HG03066 (cell line): ENCODE measurements around the gene CYP3A4.
"Not testable (repeated sequence)": the region's sequence is repeated elsewhere in the genome, so short reads cannot be mapped to it uniquely, and the experiment has no call there.

Experiments
- ATAC-seq: cut with Tn5 transposase; IDR thresholded peaks from one replicate; pipeline ENCODE4 v1.9.1; 2021; ENCODE audit warnings: low read depth; ENCODE audit not compliant: unreplicated experiment

The CYP3A4 gene

DNA sequence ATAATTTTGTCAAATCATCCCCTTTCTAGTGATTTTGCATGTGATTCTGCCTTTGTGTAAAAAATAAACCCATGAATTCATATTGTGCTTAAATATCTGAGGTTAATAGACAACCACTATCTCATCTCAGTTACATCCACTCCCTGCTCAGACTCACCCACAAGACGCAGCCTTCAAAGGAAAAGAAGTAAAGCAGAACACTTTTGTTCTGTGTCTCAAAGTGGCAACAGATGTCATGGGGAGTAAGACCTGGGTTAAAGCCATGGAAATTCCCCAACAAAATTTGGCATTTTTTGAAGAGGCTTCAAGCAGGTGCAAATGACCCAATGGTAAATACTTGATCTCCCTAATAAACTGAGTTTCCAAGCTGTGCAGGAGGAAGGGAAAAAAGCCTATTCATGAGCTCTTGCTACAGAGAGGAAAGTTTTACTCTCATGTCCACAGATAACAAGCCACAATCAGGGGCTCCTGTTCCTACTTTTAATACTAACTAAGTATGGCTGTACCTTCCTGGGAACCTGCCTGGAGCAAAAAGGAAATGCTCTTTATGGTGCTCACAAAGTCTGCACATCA, 53.7 kb downstream of the CYP3A4 start:
- ATAC-seq: no peak

DNA sequence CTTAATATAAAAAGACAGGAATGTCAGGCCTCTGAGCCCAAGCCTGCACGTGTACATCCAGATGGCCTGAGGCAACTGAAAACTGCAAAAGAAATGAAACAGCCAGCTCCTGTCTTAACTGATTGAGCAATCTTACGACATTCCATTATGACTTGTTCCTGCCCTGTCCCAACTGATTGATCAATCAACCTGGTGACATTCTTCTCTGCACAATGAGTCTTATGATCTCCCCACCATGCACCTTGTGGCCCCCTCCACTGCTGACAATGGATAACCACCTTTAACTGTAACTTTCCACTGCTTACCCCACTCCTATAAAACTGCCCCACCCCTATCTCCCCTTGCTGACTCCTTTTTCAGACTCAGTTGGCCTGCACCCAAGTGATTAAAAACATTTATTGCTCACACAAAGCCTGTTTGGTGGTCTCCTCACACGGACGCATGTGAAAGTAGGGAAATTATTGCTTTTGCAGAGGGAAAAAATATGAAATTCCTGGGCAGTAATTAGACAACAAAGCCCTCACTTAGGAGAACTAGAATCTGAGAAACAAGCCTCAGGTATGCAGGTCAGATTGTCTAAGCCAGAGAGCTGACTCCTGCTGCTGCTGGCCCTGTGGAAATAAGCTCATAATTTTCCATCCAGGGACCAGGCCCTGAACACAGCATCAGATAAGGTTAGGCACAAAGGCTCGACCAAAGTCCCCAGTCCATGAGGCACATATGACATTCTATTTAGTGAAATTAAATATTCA, 54.3 kb downstream of the CYP3A4 start:
- ATAC-seq: no peak

DNA sequence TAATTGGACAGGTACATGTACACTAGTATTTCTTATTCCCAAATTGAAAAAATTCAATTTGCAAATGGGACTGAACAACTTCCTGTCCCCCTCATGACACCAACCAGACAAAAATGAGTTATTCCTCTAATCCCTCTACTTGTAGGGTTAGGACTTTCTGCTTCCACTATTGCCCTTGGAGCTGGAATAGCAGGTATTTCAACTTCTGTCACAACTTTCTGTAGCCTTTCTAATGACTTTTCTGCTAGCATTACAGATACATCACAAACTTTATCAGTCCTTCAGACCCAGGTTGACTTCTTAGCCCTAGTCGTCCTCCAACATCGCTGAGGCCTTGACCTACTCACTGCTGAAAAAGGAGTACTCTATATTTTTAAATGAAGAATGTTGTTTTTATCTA, 55.4 kb downstream of the CYP3A4 start:
- ATAC-seq: no peak

DNA sequence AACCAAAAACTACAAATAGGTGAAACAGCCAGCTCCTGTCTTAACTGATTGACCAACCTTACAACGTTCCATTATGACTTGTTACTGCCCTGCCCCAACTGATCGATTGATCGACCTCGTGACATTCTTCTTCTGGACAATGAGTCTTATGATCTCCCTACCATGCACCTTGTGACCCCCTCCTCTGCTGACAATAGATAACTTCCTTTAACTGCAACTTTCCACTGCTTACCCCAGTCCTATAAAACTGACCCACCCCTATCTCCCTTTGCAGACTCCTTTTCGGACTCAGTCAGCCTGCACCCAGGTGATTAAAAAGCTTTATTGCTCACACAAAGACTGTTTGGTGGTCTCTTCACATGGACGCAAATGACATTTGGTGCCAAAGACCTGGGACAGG, 60.8 kb downstream of the CYP3A4 start:
- not testable (repeated sequence) for ATAC-seq

DNA sequence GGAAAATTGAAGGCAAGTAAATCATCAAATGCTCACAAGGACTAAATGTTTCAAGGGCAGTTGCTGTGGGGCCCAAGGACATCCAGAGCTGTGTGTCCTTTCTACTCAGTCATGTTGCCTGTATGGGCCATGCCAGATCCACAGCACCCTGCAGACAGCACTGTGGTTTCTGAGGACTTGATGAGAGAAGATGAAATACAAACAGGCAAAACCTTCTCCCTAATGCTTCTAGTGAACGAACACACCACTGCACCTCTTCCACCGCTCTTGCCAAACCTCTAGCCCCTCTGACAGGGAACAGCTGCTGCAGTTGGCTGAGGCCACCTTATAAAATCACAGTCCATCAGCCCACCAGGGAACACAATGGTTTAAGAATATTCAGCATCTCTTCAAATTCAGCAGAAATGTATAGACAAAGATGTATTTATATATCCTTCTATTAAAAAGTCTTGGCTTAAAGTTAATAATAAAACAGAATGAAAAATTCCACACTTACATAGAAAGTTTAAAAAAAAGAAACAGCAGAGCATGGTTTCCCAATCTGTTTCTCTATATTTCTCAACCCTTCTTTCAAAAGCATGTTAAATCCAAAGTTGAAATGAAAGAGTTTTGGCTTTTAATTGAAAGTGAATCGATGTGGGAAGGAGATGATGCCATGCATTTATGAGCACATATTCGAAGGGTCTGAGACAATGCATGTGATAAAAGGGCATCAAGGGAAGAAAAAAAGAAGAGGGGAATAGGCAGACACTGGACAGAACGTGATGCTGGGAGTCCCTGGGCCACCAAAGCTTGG, 63.0 kb downstream of the CYP3A4 start:
- ATAC-seq: no peak

DNA sequence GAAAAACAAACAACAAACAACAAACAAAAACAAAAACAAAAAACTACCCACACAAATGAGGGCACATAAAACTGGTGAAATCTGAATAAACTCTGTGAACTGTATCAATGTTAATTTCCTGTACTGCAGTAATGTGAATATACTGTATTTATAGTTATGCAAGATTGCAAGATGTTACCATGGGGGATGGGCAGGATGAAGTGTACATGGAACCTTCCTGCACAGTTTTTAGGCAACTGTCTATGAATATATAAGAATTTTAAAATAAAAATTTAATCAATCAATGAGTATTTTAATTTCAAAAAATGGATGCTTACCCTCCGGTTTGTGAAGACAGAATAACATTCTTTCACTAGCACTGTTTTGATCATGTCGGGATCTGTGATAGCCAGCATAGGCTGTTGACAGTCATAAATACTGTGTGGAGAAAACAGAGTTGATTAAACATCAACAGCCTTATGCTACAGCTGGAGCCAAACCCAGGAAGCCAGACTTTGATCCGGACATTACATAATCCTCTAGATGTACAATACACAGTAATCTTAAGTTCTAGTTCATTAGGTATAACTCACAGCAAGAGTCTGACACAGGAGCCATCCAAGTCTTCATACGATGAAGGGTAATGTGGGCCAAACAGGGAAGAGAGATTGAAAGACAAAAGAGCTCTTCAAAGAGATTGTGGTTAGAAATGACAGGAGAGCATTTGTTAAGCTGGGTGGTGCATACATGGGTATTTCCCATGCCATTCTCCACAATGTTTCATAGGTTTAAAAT, 63.8 kb downstream of the CYP3A4 start:
- ATAC-seq: no peak

DNA sequence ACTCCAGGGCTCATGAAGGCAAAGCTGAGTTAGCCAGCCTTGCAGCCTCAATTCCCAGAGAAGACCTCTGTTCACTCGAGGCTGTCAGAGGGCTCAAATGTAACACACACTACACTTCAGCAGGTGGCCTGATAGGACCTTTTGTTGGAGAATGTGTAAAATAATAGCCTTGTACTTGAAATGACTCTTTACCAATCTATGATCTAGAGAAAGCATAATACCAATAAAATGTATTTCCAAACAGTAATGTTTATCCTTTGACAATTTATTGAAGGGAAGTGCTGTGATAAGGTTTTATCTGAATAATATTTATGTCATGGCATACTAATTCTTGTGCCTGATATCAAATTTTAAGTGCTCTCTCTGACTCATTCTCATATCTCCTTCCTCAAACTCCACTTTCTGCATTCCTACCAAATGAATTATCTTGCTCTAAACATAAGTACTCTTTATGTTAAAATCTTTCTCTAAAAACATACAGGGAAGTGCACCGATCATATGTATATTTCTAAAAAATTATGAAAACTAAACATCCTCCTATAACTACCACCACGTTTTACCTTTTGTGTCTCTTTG, 69.9 kb downstream of the CYP3A4 start:
- ATAC-seq: no peak

DNA sequence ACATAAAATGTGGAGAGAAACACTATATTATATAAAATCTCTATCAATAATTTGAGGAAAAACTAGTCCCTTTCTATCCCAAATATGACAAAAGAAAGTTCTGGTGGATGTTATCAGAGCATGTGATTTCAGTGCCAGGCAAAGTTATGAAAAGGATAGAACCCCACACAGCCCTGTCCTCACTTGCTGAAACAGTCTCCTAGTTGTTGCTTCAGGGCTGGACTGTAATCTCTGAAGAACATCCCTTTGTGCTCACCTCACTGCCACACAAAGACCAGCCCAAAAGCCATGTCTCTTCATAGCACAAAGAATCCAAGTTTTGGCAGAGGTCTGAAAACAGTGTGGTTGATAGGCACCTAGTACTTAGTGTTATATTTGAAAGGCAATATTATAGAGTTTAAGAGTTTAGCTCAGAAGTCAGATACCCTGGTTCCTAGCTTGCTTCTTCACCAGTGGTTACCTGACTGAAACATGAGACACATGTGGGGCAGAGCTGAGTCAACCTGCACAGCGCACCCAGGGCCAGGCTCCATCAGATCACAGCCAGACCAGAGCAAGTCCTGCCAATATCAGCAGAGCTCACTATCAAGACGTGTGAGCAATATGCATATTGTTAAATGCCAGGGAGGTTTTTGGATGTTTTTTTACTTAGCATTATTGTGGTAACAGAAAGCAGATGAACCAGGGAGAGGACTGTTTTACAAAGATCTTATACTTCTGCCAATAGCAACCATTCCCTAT, 74.0 kb downstream of the CYP3A4 start:
- no peak for ATAC-seq

DNA sequence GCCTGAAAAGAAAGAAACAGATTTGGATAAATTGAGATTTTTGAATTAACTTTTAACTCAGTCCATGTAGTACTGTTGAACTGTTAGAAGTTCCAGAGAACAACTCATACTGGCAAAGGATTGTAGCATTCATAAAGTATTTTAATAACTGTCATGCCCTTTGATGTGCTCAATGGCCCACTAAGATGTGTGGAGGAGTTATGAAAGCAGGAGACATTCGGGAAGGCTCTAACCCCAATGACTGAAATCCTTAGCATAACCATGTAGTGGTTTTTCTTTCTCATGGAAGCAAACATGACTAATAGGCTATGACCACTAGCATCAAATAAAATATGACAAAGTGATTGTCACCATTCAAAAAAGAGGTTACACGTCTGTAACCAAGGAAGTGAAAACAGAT, 74.7 kb downstream of the CYP3A4 start:
- ATAC-seq: no peak

DNA sequence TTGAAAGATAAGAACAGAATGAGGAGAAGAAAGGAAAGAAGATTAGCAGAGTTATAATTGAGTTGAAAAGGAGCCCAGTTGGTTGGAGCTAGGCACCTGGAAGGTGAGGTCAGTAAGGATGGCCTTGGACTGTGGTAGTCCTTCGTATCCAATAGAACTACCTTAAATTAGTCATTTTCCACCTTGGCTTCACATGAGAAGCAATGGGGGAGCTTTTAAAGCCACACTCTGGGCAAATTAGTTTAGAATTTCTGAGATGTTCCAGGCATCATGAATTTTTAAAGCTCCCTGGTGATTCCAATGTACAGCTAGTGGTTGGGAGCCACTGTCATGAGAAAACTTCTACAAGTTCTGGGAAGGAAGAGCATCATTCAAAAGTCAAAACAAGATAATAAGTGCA, 76.9 kb downstream of the CYP3A4 start:
- no peak for ATAC-seq
